Endothelial cell of umbilical vein (primary cell): ENCODE data around the gene MAMDC4. TPM values are rescaled to one million over a fixed set of nuclear protein-coding genes. Genes with fewer than 3 reads are reported as not detected.

Experiments used
- BruUV-seq: library from RNA; stranded (reverse); fragments of 400-500 nt; replicated peaks from 2 replicates; lab custom pipeline; 2021; lab: Mats Ljungman, UMichigan
- CTCF ChIA-PET: fragments of 300-600, 350-600 bp; sonication (Branson Sonifier 250); formaldehyde crosslinking; loops from one replicate; lab custom pipeline; 2021; ENCODE audit warnings: antibody characterized with exemption, inconsistent platforms; lab: Charles Lee
- POLR2A ChIA-PET: fragments of 300-600, 350-600 bp; sonication (Branson Sonifier 250); formaldehyde crosslinking; loops from one replicate; lab custom pipeline; 2021; ENCODE audit warnings: antibody characterized with exemption, inconsistent platforms; lab: Charles Lee
- DNase-seq: peaks from one replicate; pipeline ENCODE4 v3.0.0-alpha.2; 2011; ENCODE audit warnings: low read depth, low spot score
- FAIRE-seq: peaks from 2 replicates; lab custom pipeline; 2011; peaks lifted over from hg19 to GRCh38; lab: Jason Lieb, UNC
- H2AFZ ChIP-seq: 2 replicates; pipeline ENCODE4 v1.6.0; 2012; ENCODE audit warnings: low read depth, low read length, control low read depth, inconsistent platforms
- H3K27ac ChIP-seq: 2 replicates; pipeline ENCODE4 v1.5.1; 2011; ENCODE audit warnings: low read depth, mild to moderate bottlenecking, control low read depth, low read length, moderate library complexity; ENCODE audit not compliant: insufficient read depth
- H3K27me3 ChIP-seq, 2 experiments: 2 replicates each; pipeline versions ENCODE4 v1.6.0 to v1.6.1; 2011; ENCODE audit warnings: low read length in 2 of 2, mixed read lengths in 1 of 2; ENCODE audit not compliant: control insufficient read depth in 2 of 2, insufficient read depth in 2 of 2
- H3K36me3 ChIP-seq, 2 experiments: 2 replicates in 1 of 2; 3 replicates in 1 of 2; pipeline ENCODE4 v1.5.1; 2011; ENCODE audit warnings: low read length in 2 of 2, mild to moderate bottlenecking in 1 of 2, moderate library complexity in 1 of 2; ENCODE audit not compliant: control insufficient read depth in 2 of 2, insufficient read depth in 2 of 2; ENCODE audit errors: extremely low read depth in 1 of 2
- H3K4me1 ChIP-seq: 3 replicates; pipeline ENCODE4 v1.5.1; 2011; ENCODE audit warnings: mild to moderate bottlenecking, low read length; ENCODE audit not compliant: control insufficient read depth, insufficient read depth; ENCODE audit errors: extremely low read depth
- H3K4me2 ChIP-seq: 2 replicates; pipeline ENCODE4 v1.6.1; 2011; ENCODE audit warnings: low read length, control low read depth, mixed read lengths; ENCODE audit not compliant: insufficient read depth
- H3K4me3 ChIP-seq, 3 experiments: fragments of 200-600 bp in 1 of 3; sonication (generic), shearing (Covaris generic) in 1 of 3; replicated peaks in 1 of 3; 2 replicates each; pipeline ENCODE4 v1.5.1; 2011 to 2016; ENCODE audit warnings: control low read depth in 3 of 3, low read length in 3 of 3, mild to moderate bottlenecking in 2 of 3, inconsistent platforms in 1 of 3, low read depth in 1 of 3, moderate library complexity in 1 of 3; ENCODE audit not compliant: insufficient read depth in 1 of 3
- H3K79me2 ChIP-seq: 2 replicates; pipeline ENCODE4 v1.6.0; 2012; ENCODE audit warnings: low read length, inconsistent platforms; ENCODE audit not compliant: control insufficient read depth, insufficient read depth
- H3K9ac ChIP-seq: replicated peaks from 2 replicates; pipeline ENCODE3; 2011; ENCODE audit warnings: low read length, control low read depth; ENCODE audit not compliant: insufficient read depth; ENCODE audit errors: extremely low read depth
- H3K9me1 ChIP-seq: replicated peaks from 3 replicates; pipeline ENCODE4 v1.6.0; 2011; ENCODE audit warnings: mild to moderate bottlenecking, low read length; ENCODE audit not compliant: control insufficient read depth, insufficient read depth; ENCODE audit errors: extremely low read depth
- H3K9me3 ChIP-seq: replicated peaks from 2 replicates; pipeline ENCODE4 v1.5.1; 2012; ENCODE audit warnings: low read length, inconsistent platforms; ENCODE audit not compliant: control insufficient read depth, insufficient read depth
- H4K20me1 ChIP-seq: replicated peaks from 2 replicates; pipeline ENCODE3; 2011; ENCODE audit warnings: mild to moderate bottlenecking, low read length; ENCODE audit not compliant: control insufficient read depth, insufficient read depth; ENCODE audit errors: extremely low read depth
- CTCF ChIP-seq, 2 donors: IDR thresholded peaks; 1 replicate in 1 of 2; 2 replicates in 1 of 2; pipeline ENCODE4 v1.5.1; 2011; ENCODE audit warnings: low read length in 2 of 2, mild to moderate bottlenecking in 2 of 2, moderate library complexity in 2 of 2, control low read depth in 1 of 2, inconsistent platforms in 1 of 2, low read depth in 1 of 2; ENCODE audit not compliant: insufficient read depth in 1 of 2; ENCODE audit errors: extremely low read depth in 1 of 2
- EZH2 ChIP-seq: IDR thresholded peaks from 2 replicates; pipeline ENCODE4 v1.6.1; 2012; ENCODE audit warnings: borderline replicate concordance, low read depth, mild to moderate bottlenecking, moderate library complexity, low read length, inconsistent platforms; ENCODE audit not compliant: severe bottlenecking
- FOS ChIP-seq: IDR thresholded peaks from 2 replicates; pipeline ENCODE4 v1.6.1; 2011; ENCODE audit warnings: mild to moderate bottlenecking, low read length, moderate library complexity, borderline replicate concordance; ENCODE audit not compliant: insufficient read depth
- GATA2 ChIP-seq: IDR thresholded peaks from 2 replicates; pipeline ENCODE4 v1.7.0; 2011; ENCODE audit warnings: low read depth, mild to moderate bottlenecking, moderate library complexity, mixed read lengths, low read length; ENCODE audit not compliant: insufficient read length, insufficient read depth
- JUN ChIP-seq: IDR thresholded peaks from 2 replicates; pipeline ENCODE4 v1.6.1; 2011; ENCODE audit warnings: borderline replicate concordance, low read depth; ENCODE audit not compliant: insufficient read length, insufficient read depth
- MAX ChIP-seq: IDR thresholded peaks from 2 replicates; pipeline ENCODE4 v1.6.1; 2011; ENCODE audit not compliant: insufficient read depth, insufficient read length
- MYC ChIP-seq: IDR thresholded peaks from one replicate; pipeline ENCODE4 v1.6.1; 2011; ENCODE audit warnings: mild to moderate bottlenecking, low read depth, low read length
- POLR2A ChIP-seq: IDR thresholded peaks from 2 replicates; pipeline ENCODE4 v1.6.1; 2012; ENCODE audit warnings: low read depth, mild to moderate bottlenecking, control low read depth, low read length
- POLR2AphosphoS5 ChIP-seq: IDR thresholded peaks from 2 replicates; pipeline ENCODE4 v1.6.1; 2012; ENCODE audit warnings: low read depth, mild to moderate bottlenecking, control low read depth, low read length, moderate library complexity; ENCODE audit not compliant: insufficient read depth
- dilution Hi-C: fragments of 300-500 bp; cut with MboI; formaldehyde crosslinking; loops from one replicate; pipeline ENCODE4 v1.15.0; 2019; ENCODE audit warnings: low sequenced_read_pairs; ENCODE audit not compliant: extremely low pct_ligation_motif_present
- intact Hi-C: fragments of 100-400 bp; cut with micrococcal nuclease; formaldehyde crosslinking; loops from one replicate; pipeline ENCODE4 v1.10.0; 2022
- polyA plus RNA-seq, 4 experiments: library from polyadenylated mRNA; depleted of rRNA in 3 of 4; stranded (reverse) in 3 of 4; unstranded in 1 of 4; fragments of >200 nt; gene quantifications; 2 replicates each; pipeline versions ENCODE4 v1.2.1 to v1.2.3, GENCODE V29; 2011 to 2012; ENCODE audit warnings: missing spikeins in 1 of 4
- total RNA-seq: library from RNA; stranded (reverse); gene quantifications from 2 replicates; pipeline ENCODE4 v1.2.3, GENCODE V29; 2021

Gene MAMDC4
- total and polyA plus RNA-seq, 2 donors (not counting 3 experiments of a cell fraction or from before 2014, with no cell fraction given): 3.6 to 7.2 TPM

GRCh38 chr9:136835932-136836904 is 15.9 kb upstream of the MAMDC4 start:
- Histone ChIP-seq H3K27me3 (no peaks in the 10 kb centered on the region), H4K20me1 (no peaks in the 10 kb centered on the region), H3K9ac (no peak overlapping the region), H3K27ac (no peak overlapping the region), H3K4me1 (no peaks in the 10 kb centered on the region), H3K9me1 (no peaks in the 10 kb centered on the region), H3K9me3 (no peaks in the 10 kb centered on the region), H3K4me2 (no peak overlapping the region), H3K4me3 (no peak overlapping the region), H2AFZ (no peak overlapping the region), H3K79me2 (no peaks in the 10 kb centered on the region), H3K36me3 (peaks cover 3 to 13% of the 10 kb centered on the region in 2 experiments)
- no peak for DNase-seq
- CTCF ChIA-PET: interaction anchor here (1.4 kb wide), 1 partner anchor 9 kb away, joined by 3 read pairs; no protein-coding TSS in a partner anchor
- FAIRE-seq: no peak
- intact Hi-C loops: no loop called here
- BruUV-seq: no TSS peak
- TF ChIP-seq GATA2 (no peak), JUN (no peak), FOS (no peak), MYC (no peak), EZH2 (no peak), POLR2A (no peak), POLR2AphosphoS5 (no peak), CTCF (IDR thresholded peaks at IDR 0.05; ENCODE audit: extremely low read depth in 1 of 2, insufficient read depth in 1 of 2, low read depth in 1 of 2, low read length in 2 of 2) (no peak), MAX (no peak)
- POLR2A ChIA-PET: interaction anchor here (0.6 kb wide), 1 partner anchor 16 kb away, joined by 3 read pairs; no protein-coding TSS in a partner anchor
- dilution Hi-C loops: no loop called here
